GM12875 (cell line): ENCODE measurements around the gene HELLS.
"Not testable (repeated sequence)": the region's sequence is repeated elsewhere in the genome, so short reads cannot be mapped to it uniquely, and the experiment has no call there.

ENCODE experiments used
- H3K4me3 ChIP-seq: one replicate; pipeline ENCODE4 v1.5.1; 2011; ENCODE audit warnings: low read depth, low read length, control low read depth
- TF ChIP-seq, protein P1 (sequence below): IDR thresholded peaks from 2 replicates; pipeline ENCODE4 v1.5.1; 2011; ENCODE audit warnings: low read depth, mild to moderate bottlenecking, control low read depth, inconsistent platforms, low read length, moderate library complexity, borderline replicate concordance; ENCODE audit not compliant: insufficient read depth

The HELLS gene

DNA sequence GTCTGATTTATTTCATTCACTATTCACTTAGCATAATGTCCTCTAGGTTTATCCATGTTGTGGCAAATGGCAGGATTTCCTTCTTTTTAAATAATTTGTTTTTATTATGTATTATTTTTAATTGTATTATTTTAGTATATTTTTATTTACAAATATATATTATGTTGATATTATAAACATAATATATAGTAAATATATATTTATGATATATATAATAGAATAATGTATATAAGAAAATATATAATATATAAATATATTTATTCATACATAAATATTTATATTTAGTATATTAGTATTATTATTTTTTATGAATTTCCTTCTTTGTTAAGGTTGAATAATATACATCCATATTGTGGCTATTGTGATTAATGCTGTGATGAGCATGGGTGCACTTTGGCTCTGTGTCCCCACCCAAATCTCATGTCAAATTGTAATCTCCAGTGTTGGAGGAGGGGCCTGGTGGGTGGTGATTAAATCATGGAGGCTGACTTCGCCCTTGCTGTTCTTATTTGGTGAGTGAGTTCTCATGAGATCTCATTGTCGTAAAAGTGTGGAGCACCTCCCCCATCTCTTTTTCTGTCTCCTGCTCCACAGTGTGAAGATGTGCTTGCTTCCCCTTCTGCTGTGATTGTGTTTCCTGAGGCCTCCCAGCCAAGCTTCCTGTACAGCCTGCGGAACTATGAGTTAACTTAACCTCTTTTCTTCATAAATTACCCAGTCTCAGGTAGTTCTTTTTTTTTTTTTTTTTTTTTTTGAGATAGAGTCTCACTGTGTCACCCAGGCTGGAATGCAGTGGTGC, 85.7 kb downstream of the HELLS start:
- H3K4me3 ChIP-seq: no peak overlapping the region
- TF ChIP-seq, protein P1, sequence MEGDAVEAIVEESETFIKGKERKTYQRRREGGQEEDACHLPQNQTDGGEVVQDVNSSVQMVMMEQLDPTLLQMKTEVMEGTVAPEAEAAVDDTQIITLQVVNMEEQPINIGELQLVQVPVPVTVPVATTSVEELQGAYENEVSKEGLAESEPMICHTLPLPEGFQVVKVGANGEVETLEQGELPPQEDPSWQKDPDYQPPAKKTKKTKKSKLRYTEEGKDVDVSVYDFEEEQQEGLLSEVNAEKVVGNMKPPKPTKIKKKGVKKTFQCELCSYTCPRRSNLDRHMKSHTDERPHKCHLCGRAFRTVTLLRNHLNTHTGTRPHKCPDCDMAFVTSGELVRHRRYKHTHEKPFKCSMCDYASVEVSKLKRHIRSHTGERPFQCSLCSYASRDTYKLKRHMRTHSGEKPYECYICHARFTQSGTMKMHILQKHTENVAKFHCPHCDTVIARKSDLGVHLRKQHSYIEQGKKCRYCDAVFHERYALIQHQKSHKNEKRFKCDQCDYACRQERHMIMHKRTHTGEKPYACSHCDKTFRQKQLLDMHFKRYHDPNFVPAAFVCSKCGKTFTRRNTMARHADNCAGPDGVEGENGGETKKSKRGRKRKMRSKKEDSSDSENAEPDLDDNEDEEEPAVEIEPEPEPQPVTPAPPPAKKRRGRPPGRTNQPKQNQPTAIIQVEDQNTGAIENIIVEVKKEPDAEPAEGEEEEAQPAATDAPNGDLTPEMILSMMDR: no peak

DNA sequence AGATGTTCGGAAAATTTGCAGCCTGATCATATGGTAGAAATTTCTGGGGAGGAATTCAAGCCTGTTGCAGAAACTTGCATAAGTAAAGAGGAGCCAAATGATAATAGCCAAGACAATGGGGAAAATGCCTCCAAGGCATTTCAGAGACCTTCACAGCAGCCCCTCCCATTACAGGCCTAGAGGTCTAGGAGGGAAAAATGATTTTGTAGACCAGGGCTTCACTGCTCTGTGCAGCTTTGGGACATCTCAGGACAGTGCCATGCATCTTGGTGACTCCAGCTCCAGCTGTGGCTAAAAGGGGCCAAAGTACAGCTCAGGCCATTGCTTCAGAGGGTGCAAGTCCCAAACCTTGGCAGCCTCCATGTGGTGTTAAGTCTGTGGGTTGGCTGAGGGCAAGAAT, 87.4 kb downstream of the HELLS start:
- TF ChIP-seq, protein P1: no peak
- no peak overlapping the region for H3K4me3 ChIP-seq

DNA sequence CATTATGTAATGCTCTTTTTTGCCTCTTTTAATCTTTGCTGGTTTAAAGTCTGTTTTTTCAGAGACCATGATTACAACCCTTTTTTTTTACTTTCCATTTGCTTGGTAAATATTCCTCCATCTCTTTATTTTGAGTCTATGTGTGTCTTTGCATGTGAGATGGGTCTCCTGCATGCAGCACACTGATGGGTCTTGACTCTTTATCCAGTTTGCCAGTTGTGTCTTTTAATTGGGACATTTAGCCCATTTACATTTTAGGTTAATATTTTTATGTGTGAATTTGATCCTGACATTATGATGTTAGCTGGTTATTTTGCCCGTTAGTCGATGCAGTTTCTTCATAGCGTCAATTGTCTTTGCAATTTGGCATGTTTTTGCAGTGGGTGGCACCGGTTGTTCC, 92.5 kb downstream of the HELLS start:
- H3K4me3 ChIP-seq: not testable (repeated sequence)

DNA sequence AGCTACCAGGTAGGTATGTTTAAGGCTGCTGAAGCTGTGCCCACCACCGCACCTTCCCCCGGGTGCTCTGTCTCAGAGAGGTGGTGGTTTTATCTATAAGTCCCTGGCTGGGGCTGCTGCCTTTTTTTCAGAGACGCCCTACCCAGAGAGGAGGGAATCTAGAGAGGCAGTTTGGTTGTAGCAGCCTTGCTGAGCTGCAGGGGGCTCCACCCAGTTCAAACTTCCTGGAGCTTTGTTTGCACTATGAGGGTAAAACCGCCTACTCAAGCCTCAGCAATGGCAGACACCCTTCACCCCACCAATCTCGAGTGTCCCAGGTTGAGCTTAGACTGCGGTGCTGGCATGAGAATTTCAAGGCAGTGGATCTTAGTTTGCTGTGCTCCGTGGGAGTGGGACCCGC, 94.3 kb downstream of the HELLS start:
- TF ChIP-seq, protein P1: no peak
- H3K4me3 ChIP-seq: no peak overlapping the region

DNA sequence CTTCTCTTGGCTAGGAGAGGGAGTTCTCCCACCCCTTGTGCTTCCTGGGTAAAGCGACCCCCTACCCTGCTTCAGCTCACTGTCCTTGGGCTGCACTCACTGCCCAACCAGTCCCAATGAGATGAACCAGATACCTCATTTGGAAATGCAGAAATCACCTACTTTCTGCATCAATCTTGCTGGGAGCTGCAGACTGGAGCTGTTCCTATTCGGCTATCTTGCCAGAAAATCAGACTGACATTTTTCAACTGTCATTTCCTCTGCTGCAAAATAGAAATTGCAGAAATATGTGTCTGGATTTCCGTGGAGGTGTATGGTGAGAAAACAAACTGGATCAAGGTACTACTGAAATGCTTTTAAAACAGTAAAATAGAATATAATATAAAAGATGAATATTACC, 95.0 kb downstream of the HELLS start:
- no peak overlapping the region for H3K4me3 ChIP-seq
- TF ChIP-seq, protein P1: no peak

DNA sequence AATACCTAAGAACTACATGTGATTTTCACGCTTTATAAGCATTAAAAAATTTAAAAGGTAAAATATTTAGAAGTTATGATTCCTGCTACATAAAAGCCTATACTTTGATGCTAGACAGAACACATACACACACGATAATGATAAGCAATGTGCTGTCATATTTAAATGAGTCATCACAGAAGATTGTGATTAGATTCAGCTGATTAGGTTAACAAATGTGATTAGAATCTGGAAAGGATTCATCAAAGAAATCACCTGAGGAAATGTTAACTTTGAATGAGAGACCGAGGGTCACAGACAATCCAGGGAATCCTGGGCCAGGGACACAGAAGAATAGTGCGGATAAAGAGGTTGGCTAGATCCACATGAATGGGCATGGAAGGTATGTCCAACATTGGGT, 95.9 kb downstream of the HELLS start:
- TF ChIP-seq, protein P1: no peak
- no peak overlapping the region for H3K4me3 ChIP-seq

DNA sequence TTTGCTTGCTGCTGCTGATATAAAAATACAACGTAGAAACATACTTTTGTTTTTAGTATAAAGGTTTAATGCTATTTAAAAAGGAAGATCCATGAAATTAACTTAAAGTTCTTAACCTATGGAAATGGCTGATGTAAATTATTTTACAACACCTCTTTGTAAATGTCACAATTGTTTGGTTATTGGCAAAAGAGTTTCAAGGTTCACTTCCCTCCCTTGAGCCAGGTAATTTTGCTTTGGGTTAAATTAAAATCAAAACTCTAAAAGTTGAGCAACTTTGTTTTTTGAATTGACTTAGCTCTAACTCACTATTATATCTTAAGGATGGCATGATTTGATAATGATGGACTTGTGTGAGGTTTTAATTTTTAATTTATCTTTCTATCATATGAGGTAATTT, 98.8 kb downstream of the HELLS start:
- TF ChIP-seq, protein P1: no peak
- H3K4me3 ChIP-seq: no peak overlapping the region
